Hepatocyte (in vitro differentiated cells): ENCODE results near the gene NPR1.

Experiments used
- CTCF ChIP-seq: fragments of 200-600 bp; sonication (generic); IDR thresholded peaks from 2 replicates; pipeline ENCODE4 v1.5.1; 2016; ENCODE audit warnings: antibody characterized with exemption, mild to moderate bottlenecking; ENCODE audit not compliant: poor library complexity
- EZH2phosphoT487 ChIP-seq: fragments of 200-600 bp; sonication (generic); IDR thresholded peaks from one replicate; pipeline ENCODE4 v1.6.1; 2018; ENCODE audit warnings: antibody characterized with exemption, mild to moderate bottlenecking, low read depth, moderate library complexity; ENCODE audit not compliant: unreplicated experiment, severe bottlenecking

GRCh38 chr1:153687346-153688125 lies 9.0 kb downstream of the NPR1 start:
- no peak for TF ChIP-seq CTCF
- TF ChIP-seq EZH2phosphoT487: no peak
